Prostate gland (tissue), 2 donors: ENCODE results near the gene REM2.

ENCODE experiments used
- CTCF ChIP-seq, 4 experiments: fragments of 200-600 bp in 2 of 4; fragments of 450-650 bp in 2 of 4; sonication (generic) in 2 of 4; IDR thresholded peaks; 1 replicate in 3 of 4; 2 replicates in 1 of 4; pipeline ENCODE4 v1.5.1; 2016 to 2019; ENCODE audit warnings: antibody characterized with exemption in 4 of 4, mild to moderate bottlenecking in 2 of 4, moderate library complexity in 2 of 4
- POLR2A ChIP-seq: fragments of 450-650 bp; IDR thresholded peaks from one replicate; pipeline ENCODE4 v1.6.1; 2016; ENCODE audit warnings: antibody characterized with exemption, mild to moderate bottlenecking
- POLR2AphosphoS5 ChIP-seq: sonication (generic); formaldehyde crosslinking; IDR thresholded peaks from one replicate; pipeline ENCODE4 v1.6.1; 2017; ENCODE audit warnings: antibody characterized with exemption

GRCh38 chr14:22935156-22935555 lies 52.1 kb downstream of the REM2 start:
- no peak for TF ChIP-seq CTCF (IDR thresholded peaks at IDR 0.05)
- TF ChIP-seq POLR2AphosphoS5, result no peak
- no peak for TF ChIP-seq POLR2A
